ENCODE measurements around the gene MPV17L.

Gene MPV17L

GRCh38 chr16:15443753-15444152, 48.2 kb downstream of the MPV17L start:
- TF ChIP-seq CTCF (IDR thresholded peaks at IDR 0.05) = no peak
- DNase-seq = no peak
- no peak overlapping the region for H3K4me3 Mint-ChIP-seq
- H3K27ac Mint-ChIP-seq = no peak overlapping the region
- H3K27me3 Mint-ChIP-seq (ENCODE audit: low read depth, poor library complexity) = peaks cover 2% of the 10 kb centered on the region
- H3K4me1 Mint-ChIP-seq = peaks cover 11% of the 10 kb centered on the region
- H3K36me3 Mint-ChIP-seq (ENCODE audit: low read depth) = peaks cover 36% of the 10 kb centered on the region
- peaks cover 17% of the 10 kb centered on the region for H3K9me3 Mint-ChIP-seq

- peaks cover 2% of the 10 kb centered on the region for H3K27me3 Mint-ChIP-seq (ENCODE audit: low read depth, poor library complexity)
- H3K4me3 Mint-ChIP-seq = no peak overlapping the region
- no peak for DNase-seq
- H3K36me3 Mint-ChIP-seq (ENCODE audit: low read depth) = peaks cover 36% of the 10 kb centered on the region
- H3K9me3 Mint-ChIP-seq = peaks cover 17% of the 10 kb centered on the region
- no peak for TF ChIP-seq CTCF (IDR thresholded peaks at IDR 0.05)
- peaks cover 11% of the 10 kb centered on the region for H3K4me1 Mint-ChIP-seq
- peak overlapping the region; percentile 45 for H3K27ac Mint-ChIP-seq
Measured at GRCh38 chr16:15444264-15444663, 48.7 kb downstream of the MPV17L start.

GRCh38 chr16:15445450-15445849, 49.9 kb downstream of the MPV17L start:
- no peak for DNase-seq
- Mint-ChIP-seq H3K4me3 (no peak overlapping the region), H3K9me3 (peaks cover 17% of the 10 kb centered on the region), H3K36me3 (ENCODE audit: low read depth) (peaks cover 35% of the 10 kb centered on the region), H3K27me3 (ENCODE audit: low read depth, poor library complexity) (peaks cover 2% of the 10 kb centered on the region), H3K27ac (no peak overlapping the region), H3K4me1 (peaks cover under 1% of the 10 kb centered on the region)
- no peak for TF ChIP-seq CTCF (IDR thresholded peaks at IDR 0.05)

GRCh38 chr16:15446901-15447300, 51.3 kb downstream of the MPV17L start:
- Mint-ChIP-seq H3K4me3 (no peak overlapping the region), H3K27me3 (ENCODE audit: low read depth, poor library complexity) (peaks cover 2% of the 10 kb centered on the region), H3K27ac (no peak overlapping the region), H3K9me3 (peaks cover 17% of the 10 kb centered on the region), H3K4me1 (no peaks in the 10 kb centered on the region), H3K36me3 (ENCODE audit: low read depth) (peaks cover 30% of the 10 kb centered on the region)
- no peak for TF ChIP-seq CTCF (IDR thresholded peaks at IDR 0.05)
- DNase-seq = no peak

GRCh38 chr16:15450624-15451023, 55.1 kb downstream of the MPV17L start:
- Mint-ChIP-seq H3K4me3 (no peak overlapping the region), H3K36me3 (ENCODE audit: low read depth) (peaks cover 13% of the 10 kb centered on the region), H3K4me1 (peaks cover 4% of the 10 kb centered on the region), H3K27me3 (ENCODE audit: low read depth, poor library complexity) (peaks cover 5% of the 10 kb centered on the region), H3K9me3 (peaks cover 2% of the 10 kb centered on the region), H3K27ac (no peak overlapping the region)
- no peak for DNase-seq
- TF ChIP-seq CTCF (IDR thresholded peaks at IDR 0.05) = no peak

- H3K36me3 Mint-ChIP-seq (ENCODE audit: low read depth) = peaks cover 10% of the 10 kb centered on the region
- H3K27me3 Mint-ChIP-seq (ENCODE audit: low read depth, poor library complexity) = peaks cover 5% of the 10 kb centered on the region
- H3K27ac Mint-ChIP-seq = no peak overlapping the region
- TF ChIP-seq CTCF (IDR thresholded peaks at IDR 0.05) = no peak
- no peak for DNase-seq
- H3K4me3 Mint-ChIP-seq = no peak overlapping the region
- H3K4me1 Mint-ChIP-seq = peaks cover 4% of the 10 kb centered on the region
- no peaks in the 10 kb centered on the region for H3K9me3 Mint-ChIP-seq
Measured at GRCh38 chr16:15451098-15451731, 55.7 kb downstream of the MPV17L start.

All from nephron progenitor cell (in vitro differentiated cells).